NOMO-1 treated with dmso at 0.1 percent for 144 hours (cell line): Measurements from ENCODE around the gene SPOCK2.
"Not testable (repeated sequence)": the region's sequence is repeated elsewhere in the genome, so short reads cannot be mapped to it uniquely, and the experiment has no call there.

ENCODE experiments used
- DNase-seq: peaks from one replicate; lab custom pipeline; 2025; ENCODE audit not compliant: unreplicated experiment; lab: John Stamatoyannopoulos, UW

The SPOCK2 gene

DNA sequence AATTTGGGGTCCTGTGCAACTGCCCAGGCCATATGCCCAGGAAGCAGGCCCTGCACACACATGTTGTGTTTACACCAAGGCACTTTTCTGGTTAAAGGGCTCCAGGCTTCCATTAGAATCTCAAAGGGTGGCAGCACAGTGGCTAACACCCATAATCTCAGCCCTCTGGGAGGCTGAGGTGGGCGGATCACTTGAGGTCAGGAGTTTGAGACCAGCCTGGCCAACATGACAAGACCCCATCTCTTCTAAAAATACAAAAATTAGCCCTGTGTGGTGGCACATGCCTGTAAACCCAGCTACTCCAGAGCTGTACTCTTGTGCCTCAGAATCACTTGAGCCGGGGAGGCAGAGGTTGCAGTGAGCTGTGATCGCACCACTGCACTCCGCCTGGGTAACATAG lies 53.6 kb downstream of the SPOCK2 start:
- DNase-seq = no peak

- no peak for DNase-seq
These were observed 54.3 kb downstream of the SPOCK2 start for GRCh38 chr10:72034040-72034499.

GRCh38 chr10:72032409-72033162 lies 55.8 kb downstream of the SPOCK2 start:
- not testable (repeated sequence) for DNase-seq

- DNase-seq = no peak
These were observed 56.6 kb downstream of the SPOCK2 start for GRCh38 chr10:72031706-72032105.

GRCh38 chr10:72030762-72031543 lies 57.4 kb downstream of the SPOCK2 start:
- DNase-seq = no peak

GRCh38 chr10:72029414-72029813 lies 58.9 kb downstream of the SPOCK2 start:
- no peak for DNase-seq

GRCh38 chr10:72027498-72027897 lies 60.9 kb downstream of the SPOCK2 start:
- no peak for DNase-seq

GRCh38 chr10:72026278-72027111 lies 61.9 kb downstream of the SPOCK2 start:
- no peak for DNase-seq

DNA sequence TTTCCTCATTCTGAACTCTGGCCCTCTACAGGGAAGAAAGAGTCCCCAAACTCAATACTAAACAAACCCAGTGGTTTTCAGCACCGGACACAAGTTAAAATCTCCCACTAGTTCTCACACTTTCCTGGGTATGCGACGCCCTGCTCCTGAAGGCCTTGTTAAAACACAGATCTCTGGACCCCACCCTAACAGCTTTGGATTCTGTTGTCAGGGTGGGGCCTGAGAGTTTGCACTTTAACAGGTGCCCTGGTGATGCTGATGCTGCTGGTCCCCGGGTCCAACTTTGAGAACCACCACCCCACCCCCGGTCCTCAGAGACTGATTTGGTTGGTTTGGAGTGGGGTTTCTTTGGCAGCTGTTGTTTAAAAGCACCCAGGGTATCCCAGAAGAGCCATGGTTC lies 62.5 kb downstream of the SPOCK2 start:
- DNase-seq = no peak

GRCh38 chr10:72025400-72025799 lies 63.0 kb downstream of the SPOCK2 start:
- no peak for DNase-seq

GRCh38 chr10:72024596-72024995 lies 63.8 kb downstream of the SPOCK2 start:
- DNase-seq = no peak

GRCh38 chr10:72022228-72022627 lies 66.1 kb downstream of the SPOCK2 start:
- no peak for DNase-seq

DNA sequence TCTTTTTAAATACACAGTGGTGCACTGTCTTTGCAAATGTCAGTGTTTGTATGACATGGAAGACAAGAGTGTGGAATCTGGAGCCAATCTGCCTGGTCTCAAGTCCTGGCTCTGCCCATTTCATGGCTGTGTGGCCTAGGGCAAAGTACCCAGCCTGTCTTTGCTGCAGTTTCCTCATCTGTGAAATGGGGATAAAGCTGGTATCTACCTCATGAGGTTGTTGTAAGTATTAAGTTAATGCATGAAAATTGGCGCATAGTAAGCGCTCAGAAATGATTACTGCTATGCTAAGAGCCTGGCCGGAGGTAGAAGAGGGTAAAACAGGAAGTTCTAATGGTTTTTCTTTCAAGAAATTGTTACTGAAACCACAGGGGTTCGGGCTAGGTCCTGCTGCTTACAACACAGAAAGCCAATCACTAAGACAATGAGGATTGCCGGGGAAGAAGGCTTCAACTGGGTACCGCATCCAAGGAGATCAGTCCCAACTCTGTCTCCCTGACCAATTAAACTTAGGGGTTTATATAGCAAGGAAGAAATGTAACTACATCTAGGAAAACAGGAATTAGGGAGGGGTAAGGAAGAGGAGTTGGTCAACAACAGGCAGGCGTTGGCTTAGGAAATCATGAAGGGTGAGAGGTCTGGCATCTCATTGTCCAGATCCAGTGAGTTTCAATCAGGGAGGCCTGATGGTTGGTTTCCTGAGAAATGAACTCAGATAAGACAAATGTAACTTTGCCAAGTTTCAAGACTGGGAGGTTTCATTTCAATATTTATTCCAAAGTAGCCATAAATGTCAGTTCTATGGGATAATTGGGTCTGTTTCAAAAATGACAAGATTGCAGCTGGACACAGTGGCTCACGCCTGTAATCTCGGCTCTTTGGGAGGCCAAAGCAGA lies 67.2 kb downstream of the SPOCK2 start:
- DNase-seq = peak; percentile 34

- no peak for DNase-seq
These were observed 69.1 kb downstream of the SPOCK2 start for GRCh38 chr10:72019085-72019876.

GRCh38 chr10:72016608-72017300 lies 71.6 kb downstream of the SPOCK2 start:
- DNase-seq = no peak

- DNase-seq = no peak
These were observed 72.5 kb downstream of the SPOCK2 start for GRCh38 chr10:72015841-72016240.

DNA sequence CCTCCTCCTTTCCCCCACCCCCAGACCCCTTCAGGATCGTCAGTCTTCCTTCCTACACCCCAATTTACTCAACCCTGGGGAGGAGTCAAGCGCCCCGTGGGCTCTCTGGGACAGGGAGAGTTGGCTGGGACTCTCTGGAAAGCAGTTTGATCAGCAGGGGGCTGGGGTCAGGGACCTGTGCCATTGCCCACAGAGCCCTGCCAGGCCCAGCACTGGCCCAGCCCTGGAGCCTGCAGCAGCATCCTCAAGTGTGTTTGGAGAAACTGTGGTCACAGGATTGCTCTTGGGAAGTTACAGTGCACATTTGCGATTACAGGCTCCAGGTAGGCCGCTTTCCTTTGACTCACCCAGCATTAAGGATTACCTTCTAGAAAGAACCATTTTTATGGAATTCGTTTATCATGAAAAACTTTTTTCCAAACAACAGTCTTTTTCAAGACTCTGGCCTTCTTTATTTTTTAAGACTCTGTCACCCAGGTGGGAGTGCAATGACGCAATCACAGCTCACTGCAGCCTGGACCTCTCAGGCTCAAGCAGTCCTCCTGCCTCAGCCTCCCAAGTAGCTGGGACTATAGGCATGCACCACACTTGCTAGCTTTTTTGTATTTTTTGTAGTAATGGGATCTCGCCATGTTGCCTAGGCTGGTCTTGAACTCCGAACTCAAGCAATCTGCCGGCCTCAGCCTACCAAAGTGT lies 73.4 kb downstream of the SPOCK2 start:
- DNase-seq = no peak

- no peak for DNase-seq
These were observed 74.2 kb downstream of the SPOCK2 start for GRCh38 chr10:72014197-72014596.
